Body of pancreas (tissue), 4 donors: ENCODE results near the gene HTRA2. TPM values are rescaled to one million over a fixed set of nuclear protein-coding genes. Genes with fewer than 3 reads are reported as not detected.

Experiments used
- ATAC-seq: fragments of 150-250 bp; one replicate; pipeline ENCODE4 v1.9.1; 2016
- DNase-seq, 4 donors: peaks; one replicate each; pipeline ENCODE4 v3.0.0-alpha.2; 2019
- H3K27ac ChIP-seq, 4 donors: fragments of 200-600 bp; sonication (generic); 1 replicate in 3 of 4; 2 replicates in 1 of 4; pipeline versions ENCODE4 v1.5.1 to v1.6.1; 2016 to 2019; ENCODE audit warnings: mild to moderate bottlenecking in 1 of 4, mixed read lengths in 1 of 4, moderate library complexity in 1 of 4
- H3K27me3 ChIP-seq, 2 donors: fragments of 200-600 bp; sonication (generic); one replicate each; pipeline ENCODE4 v1.6.0; 2016; ENCODE audit warnings: mild to moderate bottlenecking in 1 of 2
- H3K36me3 ChIP-seq, 2 donors: fragments of 200-600 bp; sonication (generic); replicated peaks in 1 of 2; 2 replicates each; pipeline ENCODE4 v1.5.1; 2016; ENCODE audit warnings: low read depth in 2 of 2; ENCODE audit not compliant: insufficient read depth in 1 of 2
- H3K4me1 ChIP-seq: fragments of 200-600 bp; sonication (generic); one replicate; pipeline ENCODE4 v1.6.0; 2016
- H3K4me3 ChIP-seq, 2 donors: fragments of 200-600 bp; sonication (generic); 1 replicate in 1 of 2; 2 replicates in 1 of 2; pipeline ENCODE4 v1.5.1; 2016 to 2019
- H3K9me3 ChIP-seq, 3 donors: fragments of 200-600 bp; sonication (generic); 1 replicate in 2 of 3; 2 replicates in 1 of 3; pipeline ENCODE4 v1.5.1; 2016
- CTCF ChIP-seq, 7 experiments: fragments of 450-650 bp in 4 of 7; fragments of 200-600 bp in 3 of 7; sonication (generic) in 3 of 7; IDR thresholded peaks; one replicate each; pipeline ENCODE4 v1.5.1; 2016 to 2019; ENCODE audit warnings: antibody characterized with exemption in 7 of 7
- POLR2A ChIP-seq, 3 donors: fragments of 450-650 bp; IDR thresholded peaks; one replicate each; pipeline ENCODE4 v1.6.1; 2016; ENCODE audit warnings: antibody characterized with exemption in 3 of 3, mild to moderate bottlenecking in 2 of 3
- WGBS, 2 donors: methylation state at CpG; one replicate each; pipeline ENCODE4 v1.1.5; 2017; 5-methylcytosine and 5-hydroxymethylcytosine counted together
- intact Hi-C: fragments of 100-400 bp; cut with DNase I; formaldehyde crosslinking; loops from one replicate; pipeline ENCODE4 v1.15.1; 2023
- total RNA-seq, 2 donors: library from RNA; depleted of rRNA; stranded (reverse); fragments of >200 nt; gene quantifications; one replicate each; pipeline ENCODE4 v1.1.0, GENCODE V29; 2016

HTRA2 gene
- total RNA-seq, 2 donors from 2014 or later = 14.3 to 14.5 TPM

GRCh38 chr2:74569686-74570085, 40.0 kb downstream of the HTRA2 start:
- H3K27me3 ChIP-seq = no peaks in the 10 kb centered on the region
- ATAC-seq (no peak), DNase-seq (no peak)
- 61 to 81% methylated on average over 1 of the region's 1 CpG for WGBS, 2 donors
- no peak overlapping the region for H3K27ac ChIP-seq
- no peak overlapping the region for H3K4me3 ChIP-seq
- H3K9me3 ChIP-seq = no peaks in the 10 kb centered on the region
- no peaks in the 10 kb centered on the region for H3K4me1 ChIP-seq
- TF ChIP-seq POLR2A (IDR thresholded peaks at IDR 0.05) (no peak), CTCF (IDR thresholded peaks at IDR 0.05) (no peak)
- intact Hi-C loops = no loop called here
- no peaks in the 10 kb centered on the region for H3K36me3 ChIP-seq

GRCh38 chr2:74571058-74571457, 41.3 kb downstream of the HTRA2 start:
- no peaks in the 10 kb centered on the region for H3K4me1 ChIP-seq
- intact Hi-C loops = no loop called here
- WGBS, 2 donors = 77 to 92% methylated on average over 1 of the region's 1 CpG

GRCh38 chr2:74572178-74572925, 42.6 kb downstream of the HTRA2 start:
- no peaks in the 10 kb centered on the region for H3K9me3 ChIP-seq
- WGBS, 2 donors = 56 to 70% methylated on average over 3 of the region's 3 CpGs
- no peaks in the 10 kb centered on the region for H3K27me3 ChIP-seq
- ATAC-seq (no peak), DNase-seq (no peak)
- no peaks in the 10 kb centered on the region for H3K4me1 ChIP-seq
- intact Hi-C loops = no loop called here
- H3K4me3 ChIP-seq = no peak overlapping the region
- H3K27ac ChIP-seq = no peak overlapping the region
- H3K36me3 ChIP-seq = no peaks in the 10 kb centered on the region
- TF ChIP-seq POLR2A (IDR thresholded peaks at IDR 0.05) (no peak), CTCF (IDR thresholded peaks at IDR 0.05) (no peak)

More at GRCh38 chr2:74571058-74571457, 41.3 kb downstream of the HTRA2 start:
- ATAC-seq = no peak
- Histone ChIP-seq H3K27ac (no peak overlapping the region), H3K9me3 (no peaks in the 10 kb centered on the region), H3K27me3 (no peaks in the 10 kb centered on the region), H3K36me3 (no peaks in the 10 kb centered on the region), H3K4me3 (no peak overlapping the region)
- DNase-seq = no peak
- TF ChIP-seq POLR2A (IDR thresholded peaks at IDR 0.05) (no peak), CTCF (IDR thresholded peaks at IDR 0.05) (no peak)

GRCh38 chr2:74573747-74574562, 44.2 kb downstream of the HTRA2 start:
- intact Hi-C loops = no loop called here
- DNase-seq (no peak), ATAC-seq (no peak)
- no peaks in the 10 kb centered on the region for H3K4me1 ChIP-seq
- H3K9me3 ChIP-seq = no peaks in the 10 kb centered on the region
- H3K4me3 ChIP-seq = no peak overlapping the region
- no peaks in the 10 kb centered on the region for H3K27me3 ChIP-seq
- no peaks in the 10 kb centered on the region for H3K36me3 ChIP-seq
- no peak overlapping the region for H3K27ac ChIP-seq
- TF ChIP-seq CTCF (IDR thresholded peaks at IDR 0.05) (no peak), POLR2A (IDR thresholded peaks at IDR 0.05) (no peak)
- whole genome bisulfite sequencing, 2 donors = 42 to 60% methylated on average over 7 of the region's 7 CpGs
